PC-3 (cell line): ENCODE data around the gene GIT2.

ENCODE experiments used
- CTCF ChIP-seq: fragments of 300-600 bp; sonication (generic); conservative IDR thresholded peaks from 2 replicates; pipeline ENCODE4 v1.5.1; 2017; ENCODE audit warnings: antibody characterized with exemption, low read depth, mild to moderate bottlenecking, low read length
- EZH2phosphoT487 ChIP-seq: fragments of 300-600 bp; sonication (generic); IDR thresholded peaks from 2 replicates; pipeline ENCODE4 v1.6.1; 2018; ENCODE audit warnings: mild to moderate bottlenecking, antibody characterized with exemption, low read length, borderline replicate concordance

- TF ChIP-seq CTCF (no peak), EZH2phosphoT487 (no peak)
Observed at GRCh38 chr12:109987615-109988014, 8.6 kb downstream of the GIT2 start.
